Measurements from ENCODE around the gene ACTL6B.

GRCh38 chr7:100595188-100595587 is 61.1 kb downstream of the ACTL6B start:
- TF ChIP-seq POLR2A (IDR thresholded peaks at IDR 0.05; ENCODE audit: low read depth, low read length) (no peak), POLR2AphosphoS5 (IDR thresholded peaks at IDR 0.05; ENCODE audit: low read depth, low read length) (no peak)

Data from GM12891 (cell line).